ENCODE measurements around the gene BRD9.
"Not testable (repeated sequence)": the region's sequence is repeated elsewhere in the genome, so short reads cannot be mapped to it uniquely, and the experiment has no call there.

Gene BRD9

GRCh38 chr5:843926-844325, 48.7 kb downstream of the BRD9 start:
- not testable (repeated sequence) for DNase-seq (ENCODE audit: low read depth)

GRCh38 chr5:843371-843770, 49.2 kb downstream of the BRD9 start:
- DNase-seq (ENCODE audit: low read depth): not testable (repeated sequence)

- not testable (repeated sequence) for DNase-seq (ENCODE audit: low read depth)
Measured at GRCh38 chr5:842402-843221, 50.0 kb downstream of the BRD9 start.

GRCh38 chr5:841531-842401, 50.8 kb downstream of the BRD9 start:
- DNase-seq (ENCODE audit: low read depth): not testable (repeated sequence)

GRCh38 chr5:840974-841435, 51.6 kb downstream of the BRD9 start:
- not testable (repeated sequence) for DNase-seq (ENCODE audit: low read depth)

GRCh38 chr5:840118-840973, 52.3 kb downstream of the BRD9 start:
- DNase-seq (ENCODE audit: low read depth): not testable (repeated sequence)

- DNase-seq (ENCODE audit: low read depth): not testable (repeated sequence)
Measured at GRCh38 chr5:838431-838851, 54.2 kb downstream of the BRD9 start.

GRCh38 chr5:837621-838121, 54.9 kb downstream of the BRD9 start:
- DNase-seq (ENCODE audit: low read depth): not testable (repeated sequence)

GRCh38 chr5:835933-836612, 56.5 kb downstream of the BRD9 start:
- not testable (repeated sequence) for DNase-seq (ENCODE audit: low read depth)

- DNase-seq (ENCODE audit: low read depth): not testable (repeated sequence)
Measured at GRCh38 chr5:834013-834412, 58.6 kb downstream of the BRD9 start.

- DNase-seq (ENCODE audit: low read depth): not testable (repeated sequence)
Measured at GRCh38 chr5:828194-828593, 64.4 kb downstream of the BRD9 start.

- not testable (repeated sequence) for DNase-seq (ENCODE audit: low read depth)
Measured at GRCh38 chr5:825544-825943, 67.1 kb downstream of the BRD9 start.

- no peak for DNase-seq (ENCODE audit: low read depth)
Measured at GRCh38 chr5:821504-821903, 71.1 kb downstream of the BRD9 start.

GRCh38 chr5:820245-820644, 72.4 kb downstream of the BRD9 start:
- DNase-seq (ENCODE audit: low read depth): no peak

GRCh38 chr5:819078-819477, 73.5 kb downstream of the BRD9 start:
- no peak for DNase-seq (ENCODE audit: low read depth)

GRCh38 chr5:816176-816575, 76.4 kb downstream of the BRD9 start:
- no peak for DNase-seq (ENCODE audit: low read depth)

GRCh38 chr5:815449-815848, 77.2 kb downstream of the BRD9 start:
- no peak for DNase-seq (ENCODE audit: low read depth)

All from activated T-cell treated with anti-CD3 and anti-CD28 coated beads for 1 hour (primary cell).